GM19455 (cell line): ENCODE results near the gene RPS6KA2.

Experiments used
- ATAC-seq: cut with Tn5 transposase; IDR thresholded peaks from one replicate; pipeline ENCODE4 v1.9.1; 2021; ENCODE audit not compliant: unreplicated experiment

Gene RPS6KA2

DNA sequence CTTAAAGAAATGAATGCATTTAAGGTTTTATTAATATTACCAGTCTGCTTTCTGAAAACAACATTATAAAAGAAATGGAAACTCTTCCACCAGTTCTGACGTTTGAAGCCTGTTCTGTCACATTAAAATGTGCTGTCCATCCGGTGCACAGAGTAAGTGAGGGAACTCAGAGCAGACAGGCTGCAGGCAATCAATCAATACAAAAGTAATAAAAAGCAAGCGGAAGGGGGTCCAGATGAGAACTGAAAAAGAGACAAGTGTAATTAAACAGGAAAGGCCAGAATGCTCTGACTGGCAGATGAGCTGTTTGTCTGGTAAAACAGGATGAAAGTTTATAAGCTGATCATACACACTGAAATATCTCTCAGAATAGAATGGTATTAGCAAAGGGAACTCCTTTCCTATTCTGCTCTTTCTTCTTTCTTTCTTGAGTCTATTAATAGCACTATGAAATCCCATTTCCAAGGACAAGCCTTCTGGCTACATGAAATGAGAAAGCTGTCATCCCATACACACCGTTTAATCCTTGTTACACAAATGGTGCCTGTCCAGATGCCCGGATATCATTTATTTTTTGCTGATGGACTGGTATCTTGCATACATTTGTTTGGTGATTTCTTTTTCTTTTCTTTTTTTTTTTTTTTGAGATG lies 134.8 kb downstream of the RPS6KA2 start:
- ATAC-seq = no peak

DNA sequence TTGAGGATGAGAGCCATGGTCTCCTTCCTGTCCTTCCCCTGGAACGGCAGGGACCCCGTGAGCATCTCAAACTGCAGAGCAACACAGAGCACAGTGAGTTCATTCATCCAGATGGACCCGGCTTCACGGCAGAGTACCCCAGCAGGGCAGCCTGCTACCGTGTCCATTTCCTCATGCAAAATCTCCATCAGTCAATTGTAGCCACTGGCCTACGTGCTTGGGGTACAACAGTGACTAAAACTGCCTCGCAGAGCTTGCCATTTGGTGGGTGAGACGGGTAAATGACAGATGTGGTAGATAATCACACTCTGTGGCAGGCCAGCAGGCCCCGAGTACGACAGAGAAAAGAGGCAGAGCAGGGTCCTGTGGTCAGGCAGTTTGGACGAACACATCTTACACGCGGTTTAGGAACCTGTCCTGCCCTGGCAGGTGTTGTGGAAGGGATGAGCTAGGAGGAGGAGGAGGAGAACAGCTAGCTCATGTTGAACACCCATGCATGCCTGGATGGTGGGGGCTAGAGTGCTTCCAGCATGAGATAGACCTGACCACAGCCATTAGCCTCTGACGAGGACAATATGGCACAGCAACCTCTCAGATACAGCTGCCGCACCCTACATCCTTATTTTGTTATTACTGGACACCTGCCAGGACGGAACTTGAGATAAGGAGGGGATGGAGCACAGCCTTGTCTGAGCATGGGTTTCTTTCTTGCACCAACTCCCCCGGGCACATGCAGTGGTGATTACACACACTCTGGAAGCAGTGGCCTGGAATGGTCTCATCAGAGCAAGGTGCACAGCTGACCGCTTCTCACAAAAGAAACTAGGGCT lies 136.2 kb downstream of the RPS6KA2 start:
- no peak for ATAC-seq

DNA sequence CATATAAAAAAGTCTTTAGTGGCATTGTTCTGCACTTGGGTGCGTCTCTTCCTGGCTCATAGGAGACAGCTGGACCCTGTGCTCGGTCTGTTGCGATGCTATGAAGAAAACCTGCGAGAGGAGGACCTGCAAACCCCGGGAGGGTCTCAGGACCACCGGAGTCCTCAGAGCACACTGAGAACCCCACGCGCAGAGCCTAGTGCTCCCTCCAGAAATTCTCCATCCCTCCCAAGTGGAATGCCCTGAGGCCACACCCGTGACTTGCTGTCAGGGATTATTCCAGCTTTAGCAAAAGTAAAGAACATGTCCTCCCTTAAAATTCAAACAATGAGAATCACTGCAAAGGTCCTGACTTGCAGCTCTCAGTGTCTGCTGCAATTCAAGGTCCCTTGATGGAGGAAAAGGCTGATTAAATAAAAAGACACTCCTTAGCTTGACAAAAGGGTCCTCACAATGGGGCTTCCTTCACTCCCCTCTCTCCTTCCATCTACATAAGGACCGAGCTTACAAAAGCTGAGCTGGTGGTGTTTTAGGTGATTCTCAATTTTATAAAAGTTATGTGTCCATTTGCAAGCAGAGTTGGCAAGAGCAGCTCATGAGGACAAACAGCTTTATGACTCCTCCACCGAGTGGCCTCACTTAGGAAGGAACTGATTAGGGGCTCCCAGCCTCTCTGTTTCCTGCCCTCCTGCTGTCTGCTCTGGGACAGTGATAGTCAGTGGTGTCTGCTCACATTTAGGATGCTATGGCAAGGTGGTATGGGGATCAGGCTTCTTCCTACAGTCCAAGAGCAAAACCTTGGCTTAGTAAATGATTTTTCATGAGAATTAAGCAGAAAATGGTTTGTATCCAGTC lies 137.5 kb downstream of the RPS6KA2 start:
- no peak for ATAC-seq

DNA sequence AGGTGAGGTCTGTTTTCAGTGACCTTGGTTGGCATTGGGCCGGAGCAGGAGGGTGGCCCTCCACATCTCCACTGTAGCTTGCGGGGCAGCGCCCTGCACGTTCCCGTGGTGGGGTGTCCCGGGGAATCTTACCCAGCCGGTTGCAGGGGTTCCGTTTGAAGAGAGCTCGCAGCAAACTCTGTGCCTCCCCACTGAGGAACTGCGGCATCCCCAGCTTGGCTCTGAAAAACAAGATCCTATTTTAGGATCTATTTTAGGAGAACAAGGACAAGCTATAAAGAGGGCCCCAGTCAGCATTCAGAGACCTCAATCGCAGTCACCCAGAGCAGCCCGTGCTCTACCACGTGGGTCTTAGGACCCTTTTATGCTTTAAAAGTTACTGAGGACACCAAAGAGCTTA lies 138.3 kb downstream of the RPS6KA2 start:
- ATAC-seq = no peak

DNA sequence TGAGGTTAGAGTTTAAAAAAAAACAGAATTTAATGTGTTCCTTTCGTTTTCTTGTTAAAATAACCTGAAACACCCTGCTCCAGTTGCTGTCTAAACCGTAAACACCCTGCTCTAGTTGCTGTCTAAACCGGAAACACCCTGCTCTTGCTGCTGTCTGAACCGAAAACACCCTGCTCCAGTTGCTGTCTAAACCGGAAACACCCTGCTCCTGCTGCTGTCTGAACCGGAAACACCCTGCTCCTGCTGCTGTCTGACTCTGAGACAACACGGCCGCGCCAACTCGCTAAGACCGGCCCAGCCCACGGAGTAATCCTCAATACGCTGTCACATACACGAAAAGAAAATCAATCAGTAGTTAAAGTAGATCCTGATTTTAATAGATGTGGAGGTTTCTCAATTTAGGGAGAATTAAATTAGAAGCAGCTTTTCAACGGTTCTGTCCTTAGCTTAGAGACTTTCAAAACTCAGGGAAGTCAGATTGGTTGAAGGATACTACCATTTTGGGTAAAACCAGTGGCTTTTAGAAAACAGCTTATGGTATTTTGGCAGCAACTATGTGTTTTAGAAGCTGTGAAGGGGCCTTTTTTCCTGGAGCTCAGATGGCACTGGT lies 138.9 kb downstream of the RPS6KA2 start:
- ATAC-seq = peak; percentile 94

DNA sequence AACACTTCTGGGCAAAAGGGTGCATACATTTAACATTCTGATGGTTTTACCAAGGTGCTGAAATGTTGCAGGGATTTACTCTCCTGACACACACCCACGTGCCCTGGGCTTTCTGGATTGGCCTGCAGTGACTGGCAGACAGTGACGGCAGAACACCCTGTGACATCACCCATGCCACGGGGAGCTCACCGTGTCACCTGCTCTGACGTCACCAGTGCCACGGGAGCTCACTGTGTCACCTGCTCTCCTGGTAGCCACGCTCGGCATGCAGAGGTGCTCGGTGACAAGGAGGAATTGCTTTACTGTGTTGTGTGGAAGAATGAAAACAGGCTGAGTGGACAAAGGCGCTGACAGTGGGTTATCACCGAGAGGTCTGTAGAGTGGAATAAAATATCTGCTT lies 139.9 kb downstream of the RPS6KA2 start:
- no peak for ATAC-seq

DNA sequence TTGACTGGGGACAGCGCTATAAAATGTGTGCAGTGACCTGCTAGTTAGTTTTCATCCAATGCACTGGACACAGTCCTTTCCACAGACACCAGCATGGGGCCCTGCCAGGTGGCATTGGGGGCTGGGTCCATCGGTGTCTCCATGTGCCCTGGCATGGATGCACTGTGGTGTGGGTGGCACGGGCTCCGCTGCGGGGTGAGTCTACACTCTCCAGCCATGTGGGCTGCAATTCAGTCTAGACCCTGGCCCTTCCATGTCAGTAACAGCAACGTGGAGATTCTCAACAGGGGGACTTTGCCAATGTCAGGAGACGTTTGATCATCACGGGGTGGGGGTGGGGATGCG lies 140.5 kb downstream of the RPS6KA2 start:
- ATAC-seq = no peak

DNA sequence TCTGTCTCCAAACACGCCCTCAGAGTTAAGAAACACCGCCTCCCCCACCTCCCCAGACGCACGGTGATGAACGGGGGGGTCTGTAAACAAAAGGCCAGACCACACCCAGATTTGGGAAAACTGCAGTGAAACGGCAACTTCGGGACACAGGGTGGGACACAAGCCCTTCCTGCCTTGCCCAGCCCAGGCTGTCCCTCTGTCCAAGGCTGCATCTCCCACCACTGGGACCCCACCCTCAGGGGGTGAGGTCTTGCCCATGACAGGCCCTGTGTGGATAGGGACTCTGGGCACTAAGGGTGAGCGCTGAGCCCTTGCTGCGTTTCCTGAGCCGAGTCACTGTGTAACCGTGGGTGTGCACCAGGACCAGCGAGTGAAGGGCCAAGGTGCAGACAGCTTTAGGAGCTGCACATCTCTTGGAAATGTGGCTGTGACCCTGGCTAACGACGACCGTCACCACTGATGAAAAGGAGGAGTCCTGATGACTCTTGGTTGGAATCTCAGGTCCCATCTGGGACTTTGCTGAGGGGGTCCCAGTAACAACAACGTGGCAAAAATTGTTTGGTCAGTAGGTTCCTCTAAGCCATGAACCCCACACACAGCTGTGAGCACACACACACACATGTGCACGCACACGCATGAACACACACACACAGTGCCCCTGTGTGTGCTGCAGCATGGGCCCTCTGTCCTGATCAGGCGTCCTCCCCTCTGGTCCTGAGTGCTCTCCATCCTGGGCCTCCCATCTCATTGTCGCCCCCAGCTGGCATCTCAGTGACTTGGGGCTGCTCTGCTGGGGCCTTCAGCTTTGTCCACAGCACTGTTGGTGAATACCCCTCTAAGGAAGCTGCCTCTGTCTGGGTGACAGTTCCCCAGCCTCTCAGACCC lies 141.2 kb downstream of the RPS6KA2 start:
- no peak for ATAC-seq

DNA sequence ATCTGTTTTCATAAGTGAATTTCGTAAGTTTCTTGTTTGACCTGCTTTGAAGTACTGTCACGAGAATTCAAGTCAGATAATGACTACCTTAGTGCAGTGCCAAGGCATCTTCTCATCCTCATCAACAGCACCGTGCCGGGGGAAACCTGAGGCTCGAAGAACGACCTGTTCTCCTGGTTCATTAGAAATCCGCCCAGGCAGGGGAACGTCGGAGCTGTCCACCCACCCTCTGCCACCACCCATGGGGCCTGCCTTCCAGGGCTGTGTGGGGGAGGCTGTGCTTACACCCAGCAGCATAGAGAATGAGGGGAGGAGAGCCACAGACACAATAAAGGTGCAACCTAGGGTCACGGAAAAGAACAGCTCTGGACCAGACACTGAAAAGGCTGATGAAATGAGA lies 142.2 kb downstream of the RPS6KA2 start:
- no peak for ATAC-seq

DNA sequence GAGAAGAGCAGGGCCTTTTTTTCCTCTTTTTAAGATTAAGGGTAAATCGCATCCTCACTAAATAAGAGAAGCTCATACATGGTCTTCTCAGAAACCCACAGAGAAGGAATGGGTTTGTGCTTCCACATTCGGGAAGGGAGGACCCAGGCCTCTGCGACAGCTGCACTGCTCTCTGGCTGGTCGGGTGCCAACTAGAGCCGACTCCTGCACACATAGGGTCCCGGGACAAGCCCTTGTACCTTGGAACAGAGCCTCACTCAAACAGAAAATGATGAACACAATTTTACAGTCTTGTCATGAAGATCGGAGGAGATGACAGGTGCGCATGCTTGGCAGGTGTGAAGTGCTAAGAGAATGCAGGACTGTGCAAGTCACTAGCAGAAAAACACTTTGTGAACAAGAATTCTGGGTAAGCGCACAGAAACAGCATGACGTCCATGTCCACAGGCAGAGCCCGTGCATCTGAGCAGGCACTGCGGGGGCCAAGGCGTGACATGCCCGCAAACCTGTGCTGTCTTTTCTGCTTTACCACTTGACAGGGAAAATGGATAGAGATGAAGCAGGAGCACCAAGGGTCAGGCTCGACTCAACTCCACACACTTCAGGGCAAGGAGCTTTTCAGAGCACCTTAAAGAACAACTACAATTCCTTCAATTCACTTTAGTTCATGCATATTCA lies 143.3 kb downstream of the RPS6KA2 start:
- no peak for ATAC-seq

DNA sequence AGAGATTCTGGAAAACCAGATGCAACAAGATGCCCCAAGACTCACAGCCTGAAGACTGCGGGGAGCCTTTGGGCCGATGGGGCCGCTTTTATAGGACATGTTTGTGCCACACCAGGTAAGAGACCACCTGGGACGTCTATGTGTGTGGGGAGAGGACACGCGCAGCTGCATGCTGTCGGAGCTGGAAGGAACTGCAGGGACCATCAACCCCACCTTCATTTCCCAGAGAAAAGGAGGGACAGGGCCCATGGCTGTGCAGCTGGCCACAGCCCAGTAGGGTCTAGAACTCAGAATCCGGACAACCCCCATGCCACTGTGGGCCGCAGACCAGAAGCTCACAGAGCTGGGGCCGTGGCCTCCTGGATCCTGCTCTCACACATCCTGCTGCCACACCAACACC lies 144.0 kb downstream of the RPS6KA2 start:
- ATAC-seq = no peak

DNA sequence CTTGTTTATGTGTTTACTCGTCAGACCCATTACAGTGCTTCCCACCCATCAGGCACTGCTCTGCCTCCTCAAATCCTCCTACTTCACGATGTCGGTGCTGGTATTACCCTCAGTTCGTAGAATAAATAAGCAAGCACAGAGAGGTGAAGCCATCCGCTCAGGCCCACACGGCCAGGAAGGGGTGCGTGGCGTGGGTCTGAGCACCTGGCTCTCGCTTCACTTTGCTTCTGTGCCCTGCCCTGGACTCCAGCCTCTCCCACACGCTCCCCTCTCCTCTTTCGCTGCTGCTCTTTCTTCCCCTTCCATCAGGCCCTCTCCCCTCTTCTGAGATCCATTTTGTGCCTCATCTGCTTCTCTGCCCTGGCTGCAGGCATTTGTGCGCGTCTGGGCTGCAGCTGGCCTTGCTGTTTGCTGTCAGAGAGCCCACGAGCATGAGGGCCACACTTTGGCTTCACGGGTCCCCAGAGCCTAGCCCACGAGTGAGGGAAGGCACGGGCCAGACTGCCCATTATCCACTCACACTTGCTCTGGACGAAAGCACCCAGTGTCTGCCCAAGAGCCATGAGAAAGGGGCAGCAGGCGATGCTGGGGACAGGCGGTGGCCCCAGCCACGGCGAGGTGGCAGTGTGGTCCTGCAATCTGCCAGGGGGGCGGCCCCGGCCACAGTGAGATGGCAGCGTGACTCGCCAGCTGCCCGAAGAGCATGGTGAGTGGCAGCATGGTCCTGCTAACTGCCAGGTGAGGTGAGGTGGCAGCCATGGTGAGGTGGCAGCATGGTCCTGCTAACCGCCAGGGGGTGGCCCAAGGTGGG lies 148.1 kb downstream of the RPS6KA2 start:
- ATAC-seq = no peak

DNA sequence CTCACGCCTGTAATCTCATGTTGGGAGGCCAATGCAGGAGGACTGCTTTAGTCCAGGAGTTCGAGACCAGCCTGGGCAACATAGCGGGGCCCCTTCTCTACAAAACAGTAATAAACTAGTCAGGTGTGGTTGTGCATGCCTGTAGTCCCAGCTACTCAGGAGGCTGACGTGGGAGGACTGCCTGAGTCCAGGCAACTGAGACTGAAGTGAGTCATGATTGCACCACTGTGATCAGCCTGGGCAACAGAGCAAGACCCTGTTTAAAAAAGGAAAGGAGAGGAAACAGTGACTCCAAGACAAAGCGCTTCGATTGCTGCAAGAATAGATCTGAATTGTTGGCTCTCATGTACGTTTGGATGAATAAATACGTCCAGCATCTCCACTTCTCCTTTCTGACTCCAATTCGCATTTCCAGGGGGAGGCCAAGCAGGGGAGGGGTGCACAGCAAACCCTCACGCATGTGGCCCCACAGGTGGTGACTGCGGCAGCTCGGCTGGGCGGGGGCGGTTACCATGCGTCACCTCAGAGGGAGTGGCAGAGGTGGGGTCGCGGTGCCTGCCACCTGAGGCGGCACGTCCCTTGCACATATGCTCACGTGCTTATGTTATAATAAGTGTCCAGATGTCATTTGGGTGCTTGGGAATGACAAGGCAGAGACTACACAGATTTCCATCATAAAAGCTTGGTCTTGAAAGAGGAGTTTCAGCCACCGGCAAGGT lies 149.2 kb downstream of the RPS6KA2 start:
- ATAC-seq = no peak

DNA sequence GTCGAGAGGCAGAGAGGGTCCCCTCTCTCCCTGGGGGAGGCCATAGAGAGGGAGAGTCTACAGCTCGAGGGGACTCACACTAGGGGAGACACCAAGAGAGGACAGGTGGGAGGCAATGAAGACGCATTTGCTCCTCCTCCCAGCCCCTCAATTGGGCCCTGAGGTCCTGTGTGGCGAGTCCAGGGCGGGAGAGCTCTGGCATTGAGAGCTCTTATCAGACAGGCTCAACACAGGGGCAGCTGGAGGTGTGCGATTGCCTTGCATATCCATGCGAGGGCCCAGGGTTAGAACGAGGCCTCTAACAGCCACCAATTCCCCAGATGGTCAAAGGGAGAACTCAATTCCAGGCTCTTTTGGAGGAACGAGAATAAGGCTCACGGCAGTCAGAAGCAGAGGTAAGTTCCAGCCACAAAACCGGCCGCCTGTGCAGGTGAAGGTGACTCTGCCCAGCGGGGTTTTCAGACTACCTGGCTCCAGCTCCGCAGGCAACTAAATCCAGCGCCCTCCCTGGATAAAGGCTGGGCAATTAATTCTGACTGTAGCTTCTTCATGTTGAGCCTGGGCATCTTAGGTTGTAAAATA lies 150.3 kb downstream of the RPS6KA2 start:
- ATAC-seq = no peak

DNA sequence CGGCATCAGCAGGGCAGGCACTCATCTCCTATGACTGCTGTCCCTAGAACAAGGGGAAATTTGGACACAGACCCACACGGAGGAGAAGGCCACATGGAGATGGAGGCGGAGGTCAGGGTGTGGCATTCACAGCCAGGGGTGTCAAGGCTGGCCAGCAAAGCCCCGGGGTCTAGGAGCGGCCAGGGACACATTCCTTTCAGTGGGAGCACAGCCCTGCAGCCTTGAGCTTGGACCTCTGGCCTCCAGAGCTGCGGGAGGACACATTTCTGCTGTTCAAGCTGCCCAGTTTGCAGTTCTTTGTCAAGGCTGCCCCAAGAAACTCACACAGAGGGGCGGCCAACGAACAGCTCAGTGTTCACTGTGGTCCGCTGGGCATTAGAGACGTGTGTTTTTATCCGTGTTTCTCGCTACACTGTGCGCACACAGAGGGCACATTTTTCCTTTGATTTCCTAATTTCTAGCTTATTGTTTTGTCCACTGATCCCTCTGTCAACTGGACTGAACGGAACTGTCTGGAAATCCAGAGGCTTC lies 150.9 kb downstream of the RPS6KA2 start:
- ATAC-seq = no peak

DNA sequence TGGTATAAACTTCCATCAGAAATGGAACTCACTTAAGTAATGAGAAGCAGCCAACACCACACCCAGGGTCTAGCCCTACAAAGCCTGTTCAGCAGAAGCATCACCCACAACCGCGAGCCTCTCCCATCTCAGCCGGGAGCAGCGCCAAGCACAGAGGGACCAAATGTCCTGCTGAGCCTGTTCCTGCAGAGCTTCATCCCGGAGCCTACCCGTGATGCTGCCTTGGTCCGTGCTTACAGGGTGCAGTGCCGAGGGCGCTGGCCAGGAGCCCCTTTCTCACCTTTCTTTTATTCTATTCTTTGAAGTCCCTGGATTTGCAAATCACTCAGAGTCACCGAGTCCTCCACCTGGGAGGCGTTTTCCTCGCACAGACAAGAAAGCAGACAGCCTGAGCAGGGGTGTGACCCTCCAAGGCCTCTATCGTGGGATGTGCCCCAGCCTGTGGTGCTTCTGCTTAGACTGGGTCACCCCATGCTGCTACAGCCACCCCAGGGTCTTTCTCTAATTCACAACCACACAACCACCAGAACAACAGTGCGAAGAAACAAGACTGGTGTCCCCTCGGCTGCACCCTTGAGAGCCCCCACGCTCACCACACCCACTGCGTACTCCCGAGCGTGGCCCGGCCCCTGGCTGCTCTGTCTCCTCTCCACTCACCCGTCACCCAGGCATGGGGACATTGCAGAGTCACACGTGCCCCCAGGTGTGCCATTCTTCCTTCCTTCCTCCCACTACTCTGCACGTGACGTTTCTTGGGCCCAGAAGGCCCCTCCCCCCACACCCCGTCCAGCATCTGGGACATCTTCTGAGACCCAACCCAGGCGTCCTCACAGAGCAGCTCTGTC lies 152.1 kb downstream of the RPS6KA2 start:
- no peak for ATAC-seq
